Measurements from ENCODE around the gene FXYD7. TPM values are rescaled to one million over a fixed set of nuclear protein-coding genes. Genes with fewer than 3 reads are reported as not detected.
A peak's percentile ranks its signal among the peaks of the same experiment; 100 is the strongest.

The FXYD7 gene
- polyA plus RNA-seq, 1 donor (not counting 4 experiments of a cell fraction or from before 2014, with no cell fraction given), result not detected

GRCh38 chr19:35110974-35111373 lies 32.1 kb upstream of the FXYD7 start:
- H4K20me1 ChIP-seq (ENCODE audit: control insufficient read depth, extremely low read depth, insufficient read depth, low read length), result no peaks in the 10 kb centered on the region
- H3K79me2 ChIP-seq (ENCODE audit: control insufficient read depth, insufficient read depth, low read length), result peaks cover 3% of the 10 kb centered on the region
- H2AFZ ChIP-seq (ENCODE audit: control insufficient read depth, low read length), result peak overlapping the region; percentile 56
- TF ChIP-seq CTCF (optimal IDR thresholded peaks at IDR 0.05 in 1 of 3, IDR thresholded peaks at IDR 0.05 in 1 of 3, conservative IDR thresholded peaks at IDR 0.05 in 1 of 3; ENCODE audit: extremely low read depth in 1 of 3, insufficient read depth in 2 of 3, low read length in 3 of 3) (no peak), EZH2 (IDR thresholded peaks at IDR 0.05; ENCODE audit: low read length) (no peak)
- peaks cover 55% of the 10 kb centered on the region for H3K4me1 ChIP-seq (ENCODE audit: control insufficient read depth, extremely low read depth, insufficient read depth, low read length)
- DNase-seq (ENCODE audit: low read depth, low spot score) (no peak), FAIRE-seq (peak; percentile 75)
- no peaks in the 10 kb centered on the region for H3K9me3 ChIP-seq (ENCODE audit: control insufficient read depth, low read depth, low read length)
- H3K4me2 ChIP-seq (ENCODE audit: control insufficient read depth, extremely low read depth, insufficient read depth, low read depth, low read length), result peak overlapping the region; percentile 60
- no peaks in the 10 kb centered on the region for H3K9me1 ChIP-seq (ENCODE audit: control insufficient read depth, extremely low read depth, insufficient read depth, low read length)
- H3K27ac ChIP-seq (ENCODE audit: control insufficient read depth, insufficient read depth, low read length), result peak overlapping the region; percentile 43
- no peaks in the 10 kb centered on the region for H3K27me3 ChIP-seq (ENCODE audit: control insufficient read depth, extremely low read depth, insufficient read depth, low read length)
- no peak overlapping the region for H3K4me3 ChIP-seq (ENCODE audit: control insufficient read depth in 2 of 3, extremely low read depth in 1 of 3, insufficient read depth in 2 of 3, low read depth in 1 of 3, low read length in 3 of 3)
- no peak overlapping the region for H3K9ac ChIP-seq (ENCODE audit: control insufficient read depth, extremely low read depth, insufficient read depth, low read length)
- H3K36me3 ChIP-seq (ENCODE audit: control insufficient read depth in 2 of 2, extremely low read depth in 1 of 2, insufficient read depth in 2 of 2, low read length in 2 of 2), result no peaks in the 10 kb centered on the region
- dilution Hi-C loops (cut with MboI; ENCODE audit: extremely low pct_ligation_motif_present, low sequenced_read_pairs), result no loop called here

GRCh38 chr19:35112995-35113688 lies 29.9 kb upstream of the FXYD7 start:
- Histone ChIP-seq H3K9ac (ENCODE audit: control insufficient read depth, extremely low read depth, insufficient read depth, low read length) (no peak overlapping the region), H3K27me3 (ENCODE audit: control insufficient read depth, extremely low read depth, insufficient read depth, low read length) (no peaks in the 10 kb centered on the region), H4K20me1 (ENCODE audit: control insufficient read depth, extremely low read depth, insufficient read depth, low read length) (no peaks in the 10 kb centered on the region), H3K9me1 (ENCODE audit: control insufficient read depth, extremely low read depth, insufficient read depth, low read length) (no peaks in the 10 kb centered on the region), H3K79me2 (ENCODE audit: control insufficient read depth, insufficient read depth, low read length) (peaks cover 23% of the 10 kb centered on the region), H3K4me3 (ENCODE audit: control insufficient read depth in 2 of 3, extremely low read depth in 1 of 3, insufficient read depth in 2 of 3, low read depth in 1 of 3, low read length in 3 of 3) (no peak overlapping the region), H3K27ac (ENCODE audit: control insufficient read depth, insufficient read depth, low read length) (no peak overlapping the region), H3K4me1 (ENCODE audit: control insufficient read depth, extremely low read depth, insufficient read depth, low read length) (peaks cover 56% of the 10 kb centered on the region), H3K4me2 (ENCODE audit: control insufficient read depth, extremely low read depth, insufficient read depth, low read depth, low read length) (no peak overlapping the region), H3K9me3 (ENCODE audit: control insufficient read depth, low read depth, low read length) (no peaks in the 10 kb centered on the region), H2AFZ (ENCODE audit: control insufficient read depth, low read length) (no peak overlapping the region), H3K36me3 (ENCODE audit: control insufficient read depth in 2 of 2, extremely low read depth in 1 of 2, insufficient read depth in 2 of 2, low read length in 2 of 2) (no peaks in the 10 kb centered on the region)
- no peak for FAIRE-seq
- TF ChIP-seq CTCF (optimal IDR thresholded peaks at IDR 0.05 in 1 of 3, IDR thresholded peaks at IDR 0.05 in 1 of 3, conservative IDR thresholded peaks at IDR 0.05 in 1 of 3; ENCODE audit: extremely low read depth in 1 of 3, insufficient read depth in 2 of 3, low read length in 3 of 3) (no peak), EZH2 (IDR thresholded peaks at IDR 0.05; ENCODE audit: low read length) (no peak)
- no peak for DNase-seq (ENCODE audit: low read depth, low spot score)
- dilution Hi-C loops (cut with MboI; ENCODE audit: extremely low pct_ligation_motif_present, low sequenced_read_pairs), result no loop called here
